H1 (cell line): ENCODE measurements around the gene UGT2B7. TPM values are rescaled to one million over a fixed set of nuclear protein-coding genes. Genes with fewer than 3 reads are reported as not detected.

Experiments used
- polyA plus RNA-seq, 7 experiments: library from polyadenylated mRNA; depleted of rRNA in 3 of 7; stranded (reverse) in 5 of 7; unstranded in 2 of 7; fragments of >200 nt in 5 of 7; fragments of 200-250 nt in 2 of 7; gene quantifications; 1 replicate in 5 of 7; 2 replicates in 1 of 7; 4 replicates in 1 of 7; pipeline versions ENCODE4 v1.2.1 to v1.2.3, GENCODE V29; 2011 to 2013; ENCODE audit warnings: missing spikeins in 2 of 7, mixed read lengths in 2 of 7
- total RNA-seq: library from RNA; stranded (reverse); fragmentation: NEBNext Ultra II Directional; extraction: Animal tissue kit (Norgen Biotek cat#: 25700); gene quantifications from 2 replicates; pipeline ENCODE4 v1.2.1, GENCODE V29; 2021

UGT2B7 gene
- total and polyA plus RNA-seq, 2 of the 8 experiments (the other 6 are each of a cell fraction or from before 2014, with no cell fraction given) = not detected

Other genes starting within 250 kb of the UGT2B7 start
- gene UGT2A3, start 144.7 kb upstream of the UGT2B7 start, total RNA-seq = not detected in 2 replicates
- gene UGT2A3, start 144.7 kb upstream of the UGT2B7 start, polyA plus RNA-seq (2011; rRNA removed) = not detected in 2 replicates
- gene UGT2B11, start 118.3 kb downstream of the UGT2B7 start, total RNA-seq = not detected in 2 replicates
- not detected in 2 replicates for gene UGT2B11, start 118.3 kb downstream of the UGT2B7 start, polyA plus RNA-seq (2011; rRNA removed)
- gene UGT2B28, start 184.0 kb downstream of the UGT2B7 start, total RNA-seq = not detected in 2 replicates
- gene UGT2B28, start 184.0 kb downstream of the UGT2B7 start, polyA plus RNA-seq (2011; rRNA removed) = not detected in 2 replicates